HepG2 (cell line): ENCODE results near the gene KRTAP5-6. TPM values are rescaled to one million over a fixed set of nuclear protein-coding genes. Genes with fewer than 3 reads are reported as not detected.

Experiments used
- HOXA5 ChIP-seq: sonication (generic); formaldehyde crosslinking; IDR thresholded peaks from 2 replicates; pipeline ENCODE4 v1.4.0; 2020; ENCODE audit warnings: missing genetic modification reagents
- RERE ChIP-seq: IDR thresholded peaks from 2 replicates; pipeline ENCODE4 v1.6.1; 2016; ENCODE audit warnings: low read depth, missing genetic modification reagents, missing compliant biosample characterization
- YEATS2 ChIP-seq: sonication (generic); formaldehyde crosslinking; IDR thresholded peaks from 2 replicates; pipeline ENCODE4 v1.4.0; 2020; ENCODE audit warnings: missing genetic modification reagents, borderline replicate concordance
- ZC3H13 ChIP-seq: sonication (generic); formaldehyde crosslinking; IDR thresholded peaks from 2 replicates; pipeline ENCODE4 v1.8.1; 2023; ENCODE audit warnings: mild to moderate bottlenecking, missing genetic modification reagents, moderate library complexity
- ZNF234 ChIP-seq: sonication (generic); formaldehyde crosslinking; conservative IDR thresholded peaks from 2 replicates; pipeline ENCODE4 v1.5.1; 2020; ENCODE audit warnings: mild to moderate bottlenecking, missing genetic modification reagents
- ZNF333 ChIP-seq: sonication (generic); formaldehyde crosslinking; IDR thresholded peaks from 2 replicates; pipeline ENCODE4 v1.4.0; 2020; ENCODE audit warnings: mild to moderate bottlenecking, missing genetic modification reagents, borderline replicate concordance
- ZNF710 ChIP-seq: sonication (generic); formaldehyde crosslinking; IDR thresholded peaks from 2 replicates; pipeline ENCODE4 v1.5.0; 2020; ENCODE audit warnings: mild to moderate bottlenecking, missing genetic modification reagents, borderline replicate concordance
- ZNF737 ChIP-seq: sonication (generic); formaldehyde crosslinking; IDR thresholded peaks from 2 replicates; pipeline ENCODE4 v1.5.0; 2020; ENCODE audit warnings: missing genetic modification reagents, mild to moderate bottlenecking, borderline replicate concordance
- ZSCAN21 ChIP-seq: sonication (generic); formaldehyde crosslinking; IDR thresholded peaks from 2 replicates; pipeline ENCODE4 v1.8.0; 2022; ENCODE audit warnings: mild to moderate bottlenecking, missing genetic modification reagents, moderate library complexity, borderline replicate concordance
- polyA plus RNA-seq, 8 experiments: library from polyadenylated mRNA; depleted of rRNA in 3 of 8; stranded (reverse) in 7 of 8; unstranded in 1 of 8; fragments of >200 nt; fragmentation: Illumina TruSeq in 4 of 8; extraction: Trizol in 4 of 8; gene quantifications; 2 replicates each; pipeline versions ENCODE4 v1.2.1 to v1.2.3, GENCODE V29; 2011 to 2016; ENCODE audit warnings: low read depth in 4 of 8, missing spikeins in 1 of 8, mixed read lengths in 1 of 8; ENCODE audit not compliant: insufficient read depth in 1 of 8
- total RNA-seq, 5 experiments: library from RNA; depleted of rRNA; stranded (reverse); fragments of >200 nt; fragmentation: Illumina TruSeq; extraction: Trizol; gene quantifications; 2 replicates each; pipeline ENCODE4 v1.2.3, GENCODE V29; 2016; ENCODE audit warnings: low read depth in 1 of 5
- TF ChIP-seq, protein P1 (sequence below): sonication (generic); formaldehyde crosslinking; IDR thresholded peaks from 2 replicates; pipeline ENCODE4 v1.4.0; 2020; ENCODE audit warnings: missing genetic modification reagents, borderline replicate concordance
- TF ChIP-seq, protein P2 (sequence below): sonication (generic); formaldehyde crosslinking; IDR thresholded peaks from 2 replicates; pipeline ENCODE4 v1.4.0; 2020; ENCODE audit warnings: mild to moderate bottlenecking, missing genetic modification reagents
- TF ChIP-seq, protein P3 (sequence below): sonication (generic); formaldehyde crosslinking; IDR thresholded peaks from 2 replicates; pipeline ENCODE4 v1.4.0; 2020; ENCODE audit warnings: missing genetic modification reagents, borderline replicate concordance

The KRTAP5-6 gene
- total and polyA plus RNA-seq, 2 of the 13 experiments (the other 11 are each of a cell fraction or from before 2014, with no cell fraction given) = not detected

- no peak for TF ChIP-seq RERE (CRISPR knock-in tag)
- TF ChIP-seq ZNF234 (CRISPR knock-in tag) = no peak
- TF ChIP-seq ZC3H13 (CRISPR knock-in tag) = no peak
- TF ChIP-seq ZNF737 (CRISPR knock-in tag) = 0 out of 2 replicates have a peak, but pooled peaks have one; percentile 65
- TF ChIP-seq ZSCAN21 = no peak
- 0 out of 2 replicates have a peak, but pooled peaks have one; percentile 6 for TF ChIP-seq ZNF710
- peak; percentile 29; the same call in 1 of the 2 replicates for TF ChIP-seq ZNF333 (CRISPR knock-in tag)
- TF ChIP-seq, protein P1, sequence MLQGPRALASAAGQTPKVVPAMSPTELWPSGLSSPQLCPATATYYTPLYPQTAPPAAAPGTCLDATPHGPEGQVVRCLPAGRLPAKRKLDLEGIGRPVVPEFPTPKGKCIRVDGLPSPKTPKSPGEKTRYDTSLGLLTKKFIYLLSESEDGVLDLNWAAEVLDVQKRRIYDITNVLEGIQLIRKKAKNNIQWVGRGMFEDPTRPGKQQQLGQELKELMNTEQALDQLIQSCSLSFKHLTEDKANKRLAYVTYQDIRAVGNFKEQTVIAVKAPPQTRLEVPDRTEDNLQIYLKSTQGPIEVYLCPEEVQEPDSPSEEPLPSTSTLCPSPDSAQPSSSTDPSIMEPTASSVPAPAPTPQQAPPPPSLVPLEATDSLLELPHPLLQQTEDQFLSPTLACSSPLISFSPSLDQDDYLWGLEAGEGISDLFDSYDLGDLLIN (CRISPR knock-in tag) = no peak
- TF ChIP-seq YEATS2 (CRISPR knock-in tag) = no peak
- peak; percentile 20; the same call in 1 of the 2 replicates for TF ChIP-seq HOXA5 (CRISPR knock-in tag)
- TF ChIP-seq, protein P2, sequence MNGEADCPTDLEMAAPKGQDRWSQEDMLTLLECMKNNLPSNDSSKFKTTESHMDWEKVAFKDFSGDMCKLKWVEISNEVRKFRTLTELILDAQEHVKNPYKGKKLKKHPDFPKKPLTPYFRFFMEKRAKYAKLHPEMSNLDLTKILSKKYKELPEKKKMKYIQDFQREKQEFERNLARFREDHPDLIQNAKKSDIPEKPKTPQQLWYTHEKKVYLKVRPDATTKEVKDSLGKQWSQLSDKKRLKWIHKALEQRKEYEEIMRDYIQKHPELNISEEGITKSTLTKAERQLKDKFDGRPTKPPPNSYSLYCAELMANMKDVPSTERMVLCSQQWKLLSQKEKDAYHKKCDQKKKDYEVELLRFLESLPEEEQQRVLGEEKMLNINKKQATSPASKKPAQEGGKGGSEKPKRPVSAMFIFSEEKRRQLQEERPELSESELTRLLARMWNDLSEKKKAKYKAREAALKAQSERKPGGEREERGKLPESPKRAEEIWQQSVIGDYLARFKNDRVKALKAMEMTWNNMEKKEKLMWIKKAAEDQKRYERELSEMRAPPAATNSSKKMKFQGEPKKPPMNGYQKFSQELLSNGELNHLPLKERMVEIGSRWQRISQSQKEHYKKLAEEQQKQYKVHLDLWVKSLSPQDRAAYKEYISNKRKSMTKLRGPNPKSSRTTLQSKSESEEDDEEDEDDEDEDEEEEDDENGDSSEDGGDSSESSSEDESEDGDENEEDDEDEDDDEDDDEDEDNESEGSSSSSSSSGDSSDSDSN (CRISPR knock-in tag) = 0 out of 2 replicates have a peak, but pooled peaks have one; percentile 12
- TF ChIP-seq, protein P3, sequence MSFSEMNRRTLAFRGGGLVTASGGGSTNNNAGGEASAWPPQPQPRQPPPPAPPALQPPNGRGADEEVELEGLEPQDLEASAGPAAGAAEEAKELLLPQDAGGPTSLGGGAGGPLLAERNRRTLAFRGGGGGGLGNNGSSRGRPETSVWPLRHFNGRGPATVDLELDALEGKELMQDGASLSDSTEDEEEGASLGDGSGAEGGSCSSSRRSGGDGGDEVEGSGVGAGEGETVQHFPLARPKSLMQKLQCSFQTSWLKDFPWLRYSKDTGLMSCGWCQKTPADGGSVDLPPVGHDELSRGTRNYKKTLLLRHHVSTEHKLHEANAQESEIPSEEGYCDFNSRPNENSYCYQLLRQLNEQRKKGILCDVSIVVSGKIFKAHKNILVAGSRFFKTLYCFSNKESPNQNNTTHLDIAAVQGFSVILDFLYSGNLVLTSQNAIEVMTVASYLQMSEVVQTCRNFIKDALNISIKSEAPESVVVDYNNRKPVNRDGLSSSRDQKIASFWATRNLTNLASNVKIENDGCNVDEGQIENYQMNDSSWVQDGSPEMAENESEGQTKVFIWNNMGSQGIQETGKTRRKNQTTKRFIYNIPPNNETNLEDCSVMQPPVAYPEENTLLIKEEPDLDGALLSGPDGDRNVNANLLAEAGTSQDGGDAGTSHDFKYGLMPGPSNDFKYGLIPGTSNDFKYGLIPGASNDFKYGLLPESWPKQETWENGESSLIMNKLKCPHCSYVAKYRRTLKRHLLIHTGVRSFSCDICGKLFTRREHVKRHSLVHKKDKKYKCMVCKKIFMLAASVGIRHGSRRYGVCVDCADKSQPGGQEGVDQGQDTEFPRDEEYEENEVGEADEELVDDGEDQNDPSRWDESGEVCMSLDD (CRISPR knock-in tag) = peak; percentile 51; the same call in 1 of the 2 replicates
Observed at GRCh38 chr11:1674173-1675131, 22.5 kb upstream of the KRTAP5-6 start (continued).
